DMS79 treated with DMSO at 0.1 percent for 48 hours (cell line): ENCODE measurements around the gene NAP1L4.

ENCODE experiments used
- DNase-seq: peaks from one replicate; lab custom pipeline; 2025; lab: John Stamatoyannopoulos, UW

Gene NAP1L4

DNA sequence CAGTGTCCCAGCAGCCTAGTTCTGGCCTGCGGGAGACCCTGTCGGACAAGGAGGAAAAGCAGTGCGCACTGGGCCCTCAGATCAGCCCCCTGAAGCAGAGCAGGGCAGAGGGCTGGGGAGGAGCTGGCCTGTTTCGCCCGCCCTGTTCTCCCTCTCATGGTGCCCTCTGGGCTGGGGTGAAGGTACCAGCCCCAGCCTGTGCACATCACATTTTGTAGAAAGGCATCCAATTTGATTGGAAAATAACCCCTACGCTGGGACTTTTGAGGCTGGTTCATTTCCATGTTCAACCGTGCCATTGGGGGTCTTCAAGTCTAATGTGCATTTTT, 832 bp upstream of the NAP1L4 start:
- no peak for DNase-seq

DNA sequence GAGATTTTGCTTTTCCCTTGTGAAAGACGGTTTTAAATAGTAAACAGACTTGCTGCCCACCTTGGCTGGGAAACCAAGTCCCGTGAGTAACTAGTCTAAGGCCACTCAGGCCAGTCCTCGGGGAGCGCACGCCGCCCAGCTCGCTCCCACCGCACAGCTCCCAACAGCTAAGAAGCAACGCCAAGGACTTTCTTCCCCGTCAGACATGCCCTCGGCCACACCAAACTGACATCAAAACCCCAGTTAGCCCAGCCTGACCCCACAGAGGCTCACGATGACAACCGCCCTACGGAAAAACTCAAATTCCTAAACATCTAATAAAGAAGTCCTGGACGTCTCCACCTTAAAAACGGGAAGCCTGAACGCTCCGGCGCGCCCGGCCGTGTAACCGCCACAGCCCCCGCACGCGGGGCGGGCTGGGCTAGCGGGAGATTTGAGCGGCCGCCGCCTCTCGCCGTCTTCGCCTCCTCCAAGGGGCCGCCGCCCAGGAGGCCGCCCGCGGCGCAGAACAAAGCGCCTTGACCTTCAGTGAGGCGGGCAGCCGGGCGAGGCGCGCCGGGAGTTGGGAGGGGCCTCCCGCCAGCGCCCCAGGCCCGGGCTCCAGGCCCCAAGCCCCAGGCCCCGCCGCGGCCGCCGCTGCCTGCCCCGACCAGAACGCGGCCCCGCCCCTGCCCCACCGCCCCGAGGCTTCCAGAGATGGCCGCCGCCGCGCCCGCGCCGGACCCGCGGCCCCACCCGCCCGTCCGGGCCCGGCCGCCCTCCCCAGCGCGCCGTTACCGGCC, 486 bp downstream of the NAP1L4 start:
- DNase-seq, result no peak

DNA sequence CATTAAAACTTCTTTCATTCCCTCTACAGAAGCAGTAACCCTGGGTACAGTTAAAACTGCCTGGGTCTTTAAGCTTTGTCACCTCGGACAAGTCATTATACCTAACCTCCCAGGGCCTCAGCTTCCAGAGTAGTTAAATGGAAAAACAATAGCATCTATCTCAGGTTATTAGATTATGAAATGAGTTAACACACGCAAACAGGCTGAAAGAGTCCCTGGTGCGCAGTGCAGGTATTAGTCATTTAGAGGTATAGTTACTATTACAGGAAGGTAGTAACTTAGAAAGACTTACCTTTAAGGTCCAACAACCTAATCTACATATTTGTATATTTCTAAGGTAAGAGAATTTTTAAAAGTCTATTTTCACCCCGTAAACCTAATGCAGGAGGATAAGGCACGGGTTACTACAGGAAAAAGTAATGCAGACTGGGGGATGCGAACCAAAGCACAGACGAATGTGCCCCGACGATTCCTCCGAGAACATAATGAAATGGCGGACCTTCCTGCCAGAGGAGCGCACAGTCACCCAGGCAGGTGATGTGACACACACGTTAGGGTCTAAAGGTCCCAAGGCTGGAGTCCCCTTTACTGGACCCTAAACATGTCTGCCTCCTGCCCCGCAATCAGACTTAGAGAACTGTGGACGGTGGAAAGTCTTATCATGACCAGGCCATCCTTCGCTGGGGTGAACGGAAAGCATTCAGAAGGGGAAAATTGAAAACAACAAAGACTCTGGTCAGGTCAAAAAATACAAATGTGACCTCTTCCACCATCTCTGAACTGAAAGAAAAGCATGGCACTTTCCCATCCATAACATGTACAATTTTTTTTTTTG, 1.3 kb downstream of the NAP1L4 start:
- DNase-seq, result no peak

DNA sequence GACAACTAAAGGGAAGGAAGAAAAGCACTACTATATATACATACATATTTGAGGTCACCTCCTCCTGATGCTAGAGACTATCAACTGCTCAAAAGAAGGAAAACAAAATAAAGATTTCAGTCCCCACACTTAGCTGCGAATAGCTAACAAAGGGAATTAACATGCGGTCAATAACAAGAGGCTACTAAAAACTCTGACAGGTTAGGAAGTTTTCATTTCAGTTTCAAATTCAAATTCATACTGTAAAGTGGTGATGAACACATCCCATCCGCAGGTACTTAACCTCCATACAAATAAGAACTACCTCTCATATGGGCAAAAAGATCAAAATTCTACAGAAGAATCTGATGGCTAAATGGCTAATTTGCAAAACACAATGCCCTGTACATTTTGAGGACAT, 2.6 kb downstream of the NAP1L4 start:
- no peak for DNase-seq

DNA sequence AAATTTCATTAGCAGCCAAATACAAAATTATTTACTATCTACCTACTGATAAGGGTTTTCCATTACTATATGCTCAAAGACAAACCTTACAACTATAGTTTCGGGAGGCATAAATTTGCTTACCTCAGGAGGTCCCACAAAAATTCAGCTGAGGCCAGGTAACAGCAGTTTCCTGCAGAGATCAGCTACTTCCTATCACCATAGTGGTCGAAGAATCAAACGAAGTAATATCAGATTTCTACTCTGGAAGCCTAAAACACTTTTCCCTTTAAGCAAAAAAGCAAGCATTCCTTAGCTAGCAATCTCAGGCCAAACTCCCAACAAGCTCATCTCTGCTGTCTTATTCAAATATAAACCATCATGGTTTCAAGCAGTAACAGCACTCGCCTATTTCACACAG, 3.1 kb downstream of the NAP1L4 start:
- DNase-seq, result no peak

DNA sequence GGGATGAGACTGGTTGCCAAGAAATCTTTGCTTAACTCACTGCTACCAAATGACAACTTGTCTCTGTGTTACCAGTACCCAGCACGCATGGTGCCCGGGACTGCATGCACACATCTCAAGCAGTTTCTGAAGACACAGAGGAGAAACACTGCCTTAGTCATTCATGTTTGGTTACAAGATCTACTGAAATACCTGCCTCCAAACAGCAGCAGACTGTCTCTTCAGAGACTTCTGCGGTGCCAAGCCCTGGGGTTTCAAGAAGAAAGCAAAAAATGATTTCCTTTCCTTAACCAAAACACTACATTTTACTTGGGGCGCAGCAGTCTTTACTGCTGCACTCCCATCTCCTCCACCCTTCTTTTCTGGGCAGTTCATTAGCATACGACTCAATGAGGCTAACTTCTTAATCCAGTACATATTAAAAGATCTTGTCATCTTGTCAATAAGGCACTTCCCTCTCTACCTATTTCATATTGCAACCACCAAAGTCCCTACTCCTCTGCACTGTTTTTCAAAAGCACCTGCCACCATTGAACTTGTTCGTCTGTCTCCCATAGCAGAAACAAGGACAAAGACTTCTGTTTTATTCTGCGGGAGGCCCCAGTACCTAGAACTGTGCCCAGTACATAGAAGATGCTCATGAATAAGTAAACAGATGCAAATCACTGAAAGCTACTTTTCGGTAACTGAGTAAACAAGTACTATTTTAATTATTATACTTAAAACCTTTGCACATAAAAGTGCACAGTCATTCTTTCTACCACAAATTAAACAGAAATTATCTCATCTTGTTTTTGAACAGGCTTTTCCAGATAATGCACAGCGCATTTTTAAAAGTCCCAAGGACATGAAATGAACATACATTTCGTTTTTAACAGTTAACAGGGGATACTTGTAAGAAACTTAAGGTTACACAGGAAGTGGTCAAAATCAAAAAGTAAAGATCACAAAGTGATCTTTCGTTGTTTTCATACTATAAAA, 4.0 kb downstream of the NAP1L4 start:
- DNase-seq, result no peak

DNA sequence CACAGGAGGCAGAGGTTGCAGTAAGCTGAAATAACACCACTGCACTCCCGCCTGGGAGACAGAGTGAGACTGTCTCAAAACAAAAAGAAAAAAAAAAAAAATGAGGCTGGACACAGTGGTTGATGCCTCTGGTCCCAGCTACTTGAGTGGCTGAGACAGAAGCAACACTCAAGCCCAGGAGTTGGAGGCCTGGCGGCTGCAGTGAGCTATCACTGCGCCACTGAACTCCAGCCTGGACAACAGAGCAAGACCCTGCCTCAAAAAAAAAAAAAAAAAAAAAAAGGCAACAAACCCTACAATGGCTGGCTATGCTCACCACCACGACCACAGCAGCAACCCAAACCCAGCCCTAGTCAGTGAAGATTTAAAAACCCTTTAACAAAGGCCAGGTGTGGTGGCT, 8.2 kb downstream of the NAP1L4 start:
- no peak for DNase-seq

DNA sequence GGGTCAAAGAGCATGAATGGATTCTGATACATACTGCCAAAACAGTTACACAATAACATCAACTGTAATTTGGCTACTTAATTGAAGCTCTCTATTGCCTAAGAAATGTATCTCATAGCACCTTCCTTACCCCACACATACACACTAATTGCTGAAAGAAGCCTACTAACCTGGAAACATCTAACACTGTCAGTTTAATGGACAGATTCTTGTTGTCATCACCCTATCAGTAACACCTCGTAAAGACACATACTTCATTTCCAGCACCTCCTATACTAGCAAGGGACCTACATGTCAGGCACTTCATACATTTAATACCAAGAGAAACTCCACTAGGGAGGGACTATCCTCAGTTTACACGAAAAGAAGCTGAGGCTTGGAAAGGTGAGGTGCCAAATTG, 9.9 kb downstream of the NAP1L4 start:
- no peak for DNase-seq

DNA sequence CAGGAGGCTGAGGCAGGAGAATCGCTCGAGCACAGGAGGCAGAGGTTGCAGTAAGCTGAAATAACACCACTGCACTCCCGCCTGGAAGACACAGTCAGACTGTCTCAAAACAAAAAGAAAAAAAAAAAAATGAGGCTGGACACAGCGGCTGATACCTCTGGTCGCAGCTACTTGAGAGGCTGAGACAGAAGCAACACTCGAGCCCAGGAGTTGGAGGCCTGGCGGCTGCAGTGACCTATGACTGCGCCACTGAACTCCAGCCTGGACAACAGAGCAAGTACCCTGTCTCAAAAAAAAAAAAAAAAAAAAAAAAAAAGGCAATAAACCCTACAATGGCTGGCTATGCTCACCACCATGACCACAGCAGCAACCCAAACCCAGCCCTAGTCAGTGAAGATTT, 11.0 kb downstream of the NAP1L4 start:
- no peak for DNase-seq

DNA sequence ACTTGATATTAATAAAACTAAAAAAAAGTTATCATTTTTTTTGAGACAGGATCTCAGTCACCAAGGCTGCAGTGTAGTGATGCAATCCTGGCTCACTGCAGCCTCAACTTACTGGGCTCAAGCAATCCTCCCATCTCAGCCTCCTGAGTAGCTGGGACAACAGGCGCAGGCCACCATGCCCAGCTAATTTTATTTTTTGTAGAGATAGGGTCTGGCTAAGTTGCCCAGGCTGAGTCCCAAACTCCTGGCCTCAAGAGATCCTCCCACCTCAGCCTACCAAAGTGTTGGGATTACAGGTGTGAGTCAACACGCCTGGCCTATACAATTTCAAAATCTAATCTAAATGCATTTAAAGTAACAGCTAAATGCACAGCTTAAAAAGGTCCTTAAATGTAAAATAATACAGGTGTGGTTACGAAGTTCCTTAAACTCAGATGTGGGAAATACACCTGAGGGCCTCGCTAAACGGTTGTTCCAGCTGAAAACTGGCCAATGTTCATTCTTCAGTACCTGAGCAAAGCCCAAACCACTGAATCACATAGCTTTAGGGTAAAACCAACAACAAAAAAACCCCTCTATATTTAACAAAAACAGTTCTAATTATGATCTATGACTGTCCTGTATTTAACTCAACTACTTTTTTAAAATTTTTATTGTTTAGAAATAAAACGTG, 11.8 kb downstream of the NAP1L4 start:
- DNase-seq, result no peak

DNA sequence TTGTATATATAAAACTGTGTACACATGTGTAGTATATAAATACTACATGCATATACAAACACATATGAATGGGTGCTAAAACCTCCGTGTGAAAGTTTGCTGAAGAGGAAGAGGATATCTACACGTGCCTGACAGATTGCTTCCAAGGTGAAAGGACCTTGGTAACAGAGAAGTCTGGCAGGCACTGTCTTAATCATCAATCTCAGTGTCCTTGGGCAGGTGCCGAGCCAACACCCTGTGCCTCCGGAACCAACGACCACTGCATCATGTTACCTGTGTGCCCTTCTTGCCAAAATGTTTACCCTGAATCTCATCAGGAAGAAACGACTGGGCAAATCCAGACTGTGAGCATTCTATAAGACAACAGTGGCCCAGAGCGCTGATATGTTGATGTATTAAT, 15.0 kb downstream of the NAP1L4 start:
- no peak for DNase-seq

DNA sequence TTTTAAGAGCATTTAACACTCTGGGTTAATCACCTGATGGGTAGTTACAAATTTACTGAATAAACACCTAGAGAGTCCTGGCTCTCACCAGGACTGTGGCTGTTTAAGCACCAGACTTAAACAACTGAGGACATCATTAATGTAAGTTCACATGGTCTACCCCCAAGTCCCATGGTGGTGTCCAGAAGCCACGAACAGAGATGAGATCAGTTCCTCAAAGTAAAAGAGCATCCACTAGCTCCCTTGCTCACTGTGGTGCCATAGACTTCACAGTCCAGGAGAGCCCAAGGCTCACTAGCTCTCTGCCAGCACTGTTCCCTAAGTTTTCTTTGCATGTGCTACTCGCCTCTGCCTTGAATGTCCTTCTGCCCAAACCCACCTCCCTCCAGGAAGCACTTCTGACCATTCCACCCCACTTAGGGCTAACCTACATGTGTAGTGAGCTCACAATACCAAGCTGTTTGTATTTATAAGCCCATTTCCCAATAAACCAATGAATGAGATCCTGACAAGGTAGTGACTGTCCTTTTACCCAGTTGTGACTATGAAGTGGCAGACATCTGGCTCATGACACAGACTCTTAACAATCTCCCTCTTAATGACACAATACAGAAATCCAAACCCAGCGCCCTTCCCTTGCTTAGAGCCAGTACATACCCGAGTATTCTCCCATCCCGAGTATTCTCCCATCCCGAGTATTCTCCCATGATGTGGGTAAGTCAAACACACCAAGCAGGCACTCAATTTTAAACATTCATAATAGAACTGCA, 15.7 kb downstream of the NAP1L4 start:
- no peak for DNase-seq

DNA sequence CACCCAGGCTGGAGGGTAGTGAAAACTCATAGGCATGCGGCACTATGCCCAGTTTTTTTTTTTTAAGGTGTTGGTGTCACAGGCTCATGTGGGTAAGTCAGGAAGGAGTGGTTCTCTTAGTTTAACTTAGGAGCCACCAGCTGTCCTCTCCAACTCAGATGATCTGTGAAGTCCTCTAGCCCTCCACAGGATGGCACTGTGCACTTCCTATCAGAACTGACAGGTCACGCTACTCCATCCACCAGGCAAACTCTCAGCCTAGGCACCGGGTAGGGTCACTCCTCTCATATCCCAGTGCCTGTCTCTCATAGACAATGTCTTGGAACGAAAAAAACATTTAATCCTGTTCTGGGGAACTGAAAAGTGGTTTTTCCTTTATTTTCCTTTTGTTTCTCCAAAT, 16.5 kb downstream of the NAP1L4 start:
- no peak for DNase-seq

DNA sequence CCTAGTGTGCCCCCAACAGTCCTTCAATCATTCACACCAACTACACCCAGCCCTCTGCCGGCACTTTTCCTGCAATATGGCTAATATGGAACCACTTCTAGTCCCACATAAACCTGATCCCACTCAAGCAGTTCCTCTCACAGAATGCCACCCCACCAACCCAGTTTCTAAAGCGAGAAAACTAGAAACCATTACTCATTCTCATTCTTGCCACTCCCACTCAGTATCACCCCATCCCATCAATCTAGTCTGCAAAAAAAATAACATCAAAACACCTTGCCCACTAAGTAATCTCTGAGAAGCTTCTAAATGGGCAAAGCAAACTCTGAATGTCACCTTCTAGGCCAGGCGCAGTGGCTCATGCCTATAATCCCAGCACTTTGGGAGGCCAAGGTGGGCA, 17.9 kb downstream of the NAP1L4 start:
- no peak for DNase-seq

DNA sequence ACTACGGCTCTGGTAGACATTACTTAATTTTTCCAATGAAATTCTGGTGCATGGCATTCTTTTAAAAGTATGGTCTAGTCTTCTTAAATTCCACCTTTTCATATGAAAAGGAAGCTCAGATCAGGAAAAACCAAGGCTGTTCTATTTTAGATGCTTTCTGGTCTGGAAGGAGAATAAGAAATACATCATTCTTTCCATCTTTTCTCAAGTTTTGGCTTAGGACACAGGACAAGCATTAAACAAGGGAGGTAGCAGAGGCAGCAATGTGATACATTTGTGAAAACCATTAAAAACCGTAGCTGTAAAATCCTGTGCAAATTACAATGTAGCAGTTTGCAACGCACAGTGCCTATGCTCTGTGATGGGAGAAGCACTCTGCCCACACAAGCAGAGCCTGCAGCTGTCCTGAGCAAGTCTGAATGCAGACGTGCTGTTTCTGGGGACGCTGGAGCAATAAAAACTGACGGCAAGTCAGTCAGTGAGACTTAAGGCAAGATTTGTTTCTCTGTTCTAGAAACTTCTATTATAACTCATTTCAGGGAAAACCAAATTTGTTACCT, 23.7 kb downstream of the NAP1L4 start:
- no peak for DNase-seq

DNA sequence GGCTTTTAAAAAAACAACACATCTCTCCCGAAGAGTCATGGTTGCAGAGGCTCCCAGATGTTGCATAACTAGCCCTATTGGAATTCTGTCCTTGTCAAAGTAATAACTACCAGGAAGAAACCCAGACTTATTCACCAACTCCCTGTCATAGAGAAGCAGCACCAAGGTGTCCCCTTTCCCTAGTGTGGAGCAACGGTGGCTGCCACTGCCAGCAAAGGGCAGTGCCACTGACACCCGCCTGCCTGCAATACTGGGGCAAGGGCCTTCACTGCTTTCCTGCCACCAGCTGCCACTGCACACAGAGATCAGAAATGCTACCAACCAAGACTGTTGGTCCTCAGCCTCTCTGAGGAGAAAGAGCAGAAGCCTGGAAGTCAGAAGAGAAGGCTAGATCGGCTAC, 27.3 kb downstream of the NAP1L4 start:
- no peak for DNase-seq

DNA sequence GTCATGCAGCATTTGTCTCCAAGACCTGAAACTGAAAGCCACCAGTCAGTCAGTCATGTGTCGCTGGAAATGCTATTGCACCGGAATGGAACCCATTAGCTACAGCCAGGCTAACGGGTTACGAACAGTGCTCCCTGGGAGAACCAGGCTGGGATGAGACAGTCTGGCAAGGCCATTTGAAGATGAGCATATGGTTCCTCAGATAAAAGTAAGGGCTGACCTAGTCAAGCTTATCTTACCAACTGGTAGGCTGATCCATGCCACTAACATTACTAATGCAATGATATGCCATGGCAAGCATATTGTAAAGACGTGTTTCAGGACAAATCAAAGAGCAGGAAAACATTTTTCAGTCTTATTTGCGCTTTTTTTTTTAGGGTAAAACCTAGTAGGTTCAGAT, 28.4 kb downstream of the NAP1L4 start:
- DNase-seq, result no peak

DNA sequence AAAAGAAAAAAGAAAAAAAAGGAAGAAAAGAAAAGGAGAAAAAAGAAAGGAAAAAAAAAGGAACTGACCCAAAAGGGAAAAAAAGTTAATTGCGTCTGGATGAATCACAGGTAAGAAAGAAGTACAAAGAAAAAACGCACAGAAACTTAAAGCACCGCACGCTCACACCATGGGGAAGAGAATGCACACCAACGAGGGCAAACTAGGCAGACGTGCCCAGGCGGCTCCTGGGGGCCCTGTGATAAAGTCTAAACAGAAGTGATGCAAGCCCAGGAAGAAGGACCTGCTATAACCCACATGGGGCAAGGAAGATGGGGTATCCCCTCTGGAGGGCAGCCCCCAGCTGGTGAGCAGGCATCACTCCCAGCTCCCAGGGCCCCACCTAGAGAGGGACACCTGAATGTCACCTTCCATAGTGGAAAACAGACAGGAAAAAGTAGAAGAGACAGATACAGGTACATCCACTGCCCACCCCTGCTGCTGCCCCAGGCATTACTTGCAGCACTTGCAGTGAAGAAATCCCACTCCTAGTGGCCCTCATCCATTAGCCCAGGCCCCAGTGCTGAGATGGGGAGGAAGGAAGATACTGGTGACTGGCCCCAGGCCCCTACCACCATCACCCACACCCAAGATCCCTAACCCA, 28.9 kb downstream of the NAP1L4 start:
- no peak for DNase-seq

DNA sequence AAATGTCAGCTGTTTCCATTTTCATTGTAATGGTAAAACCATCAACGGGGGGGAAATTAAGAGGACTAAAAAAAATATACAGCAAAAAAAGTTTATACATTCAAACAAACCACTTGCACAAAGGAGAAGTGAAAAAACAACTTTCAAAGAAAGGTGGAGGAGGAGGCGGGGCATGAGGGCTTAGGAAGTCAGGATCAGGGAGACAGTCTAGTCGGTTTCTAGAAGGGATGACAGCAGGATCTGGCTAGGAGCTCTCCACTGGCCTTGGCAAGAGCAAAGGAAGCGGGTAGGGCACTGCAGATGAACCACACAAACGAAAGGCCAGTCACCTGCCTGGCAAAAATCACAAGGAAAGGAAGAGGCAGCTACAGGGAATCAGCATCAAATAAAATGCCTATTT, 31.0 kb downstream of the NAP1L4 start:
- DNase-seq, result no peak

DNA sequence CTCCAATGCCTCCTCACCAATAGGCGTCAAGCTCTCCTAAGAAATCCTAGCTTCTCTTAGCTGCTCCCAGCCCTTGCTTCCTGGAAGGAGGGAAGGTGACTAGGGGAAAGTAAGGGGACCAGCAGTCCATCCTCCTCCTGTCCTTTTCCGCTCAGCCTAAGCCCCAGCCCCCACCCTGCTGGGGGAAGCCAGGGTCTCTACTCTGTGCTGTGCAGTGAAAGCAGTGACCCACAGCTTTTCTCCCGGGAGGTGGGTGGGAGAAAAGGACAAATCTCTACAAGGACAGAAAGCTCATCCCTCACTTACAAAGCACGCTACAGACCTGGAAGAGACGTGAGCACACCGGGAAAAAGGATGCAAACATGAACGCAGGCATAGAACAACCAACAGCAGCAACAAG, 32.0 kb downstream of the NAP1L4 start:
- DNase-seq, result no peak
